Body of pancreas (tissue), 4 donors: ENCODE data around the gene REST. TPM values are rescaled to one million over a fixed set of nuclear protein-coding genes. Genes with fewer than 3 reads are reported as not detected.

Experiments
- ATAC-seq: fragments of 150-250 bp; one replicate; pipeline ENCODE4 v1.9.1; 2016
- DNase-seq, 4 donors: peaks; one replicate each; pipeline ENCODE4 v3.0.0-alpha.2; 2019
- H3K27ac ChIP-seq, 4 donors: fragments of 200-600 bp; sonication (generic); 1 replicate in 3 of 4; 2 replicates in 1 of 4; pipeline versions ENCODE4 v1.5.1 to v1.6.1; 2016 to 2019; ENCODE audit warnings: mild to moderate bottlenecking in 1 of 4, mixed read lengths in 1 of 4, moderate library complexity in 1 of 4
- H3K27me3 ChIP-seq, 2 donors: fragments of 200-600 bp; sonication (generic); one replicate each; pipeline ENCODE4 v1.6.0; 2016; ENCODE audit warnings: mild to moderate bottlenecking in 1 of 2
- H3K36me3 ChIP-seq, 2 donors: fragments of 200-600 bp; sonication (generic); replicated peaks in 1 of 2; 2 replicates each; pipeline ENCODE4 v1.5.1; 2016; ENCODE audit warnings: low read depth in 2 of 2; ENCODE audit not compliant: insufficient read depth in 1 of 2
- H3K4me1 ChIP-seq: fragments of 200-600 bp; sonication (generic); one replicate; pipeline ENCODE4 v1.6.0; 2016
- H3K4me3 ChIP-seq, 2 donors: fragments of 200-600 bp; sonication (generic); 1 replicate in 1 of 2; 2 replicates in 1 of 2; pipeline ENCODE4 v1.5.1; 2016 to 2019
- H3K9me3 ChIP-seq, 3 donors: fragments of 200-600 bp; sonication (generic); 1 replicate in 2 of 3; 2 replicates in 1 of 3; pipeline ENCODE4 v1.5.1; 2016
- POLR2A ChIP-seq, 3 donors: fragments of 450-650 bp; IDR thresholded peaks; one replicate each; pipeline ENCODE4 v1.6.1; 2016; ENCODE audit warnings: antibody characterized with exemption in 3 of 3, mild to moderate bottlenecking in 2 of 3
- WGBS, 2 donors: methylation state at CpG; one replicate each; pipeline ENCODE4 v1.1.5; 2017; 5-methylcytosine and 5-hydroxymethylcytosine counted together
- intact Hi-C: fragments of 100-400 bp; cut with DNase I; formaldehyde crosslinking; loops from one replicate; pipeline ENCODE4 v1.15.1; 2023
- total RNA-seq, 2 donors: library from RNA; depleted of rRNA; stranded (reverse); fragments of >200 nt; gene quantifications; one replicate each; pipeline ENCODE4 v1.1.0, GENCODE V29; 2016
- TF ChIP-seq, protein P1 (sequence below), 7 experiments: fragments of 450-650 bp in 4 of 7; fragments of 200-600 bp in 3 of 7; sonication (generic) in 3 of 7; IDR thresholded peaks; one replicate each; pipeline ENCODE4 v1.5.1; 2016 to 2019; ENCODE audit warnings: antibody characterized with exemption in 7 of 7

The REST gene
- total RNA-seq, 2 donors from 2014 or later, result 17.1 to 19.8 TPM

DNA sequence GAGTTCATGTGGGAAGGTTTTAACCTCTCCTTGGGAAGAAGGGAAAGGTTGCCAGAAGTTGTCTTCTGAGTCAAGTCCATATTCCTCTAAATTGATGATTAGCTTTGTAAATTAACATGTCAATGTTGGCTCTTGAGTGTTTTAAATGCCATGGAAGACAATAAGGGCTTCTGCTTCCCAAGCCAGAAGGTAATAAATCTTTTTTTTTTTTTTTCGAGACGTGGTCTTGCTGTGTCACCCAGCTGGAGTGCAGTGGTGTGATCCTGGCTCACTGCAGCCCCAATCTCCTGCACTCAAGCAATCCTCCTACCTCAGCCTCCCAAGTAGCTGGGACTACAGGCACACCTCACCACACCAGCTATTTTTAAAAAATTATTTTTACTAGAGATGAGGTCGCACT, 5.0 kb upstream of the REST start:
- intact Hi-C loops, result no loop called here
- H3K36me3 ChIP-seq, result no peaks in the 10 kb centered on the region
- 72 to 91% methylated on average over 3 of the region's 3 CpGs for WGBS, 2 donors
- peaks cover 6% of the 10 kb centered on the region for H3K4me1 ChIP-seq
- no peak overlapping the region for H3K27ac ChIP-seq
- no peaks in the 10 kb centered on the region for H3K27me3 ChIP-seq
- H3K4me3 ChIP-seq, result no peak overlapping the region
- TF ChIP-seq, protein P1, sequence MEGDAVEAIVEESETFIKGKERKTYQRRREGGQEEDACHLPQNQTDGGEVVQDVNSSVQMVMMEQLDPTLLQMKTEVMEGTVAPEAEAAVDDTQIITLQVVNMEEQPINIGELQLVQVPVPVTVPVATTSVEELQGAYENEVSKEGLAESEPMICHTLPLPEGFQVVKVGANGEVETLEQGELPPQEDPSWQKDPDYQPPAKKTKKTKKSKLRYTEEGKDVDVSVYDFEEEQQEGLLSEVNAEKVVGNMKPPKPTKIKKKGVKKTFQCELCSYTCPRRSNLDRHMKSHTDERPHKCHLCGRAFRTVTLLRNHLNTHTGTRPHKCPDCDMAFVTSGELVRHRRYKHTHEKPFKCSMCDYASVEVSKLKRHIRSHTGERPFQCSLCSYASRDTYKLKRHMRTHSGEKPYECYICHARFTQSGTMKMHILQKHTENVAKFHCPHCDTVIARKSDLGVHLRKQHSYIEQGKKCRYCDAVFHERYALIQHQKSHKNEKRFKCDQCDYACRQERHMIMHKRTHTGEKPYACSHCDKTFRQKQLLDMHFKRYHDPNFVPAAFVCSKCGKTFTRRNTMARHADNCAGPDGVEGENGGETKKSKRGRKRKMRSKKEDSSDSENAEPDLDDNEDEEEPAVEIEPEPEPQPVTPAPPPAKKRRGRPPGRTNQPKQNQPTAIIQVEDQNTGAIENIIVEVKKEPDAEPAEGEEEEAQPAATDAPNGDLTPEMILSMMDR (IDR thresholded peaks at IDR 0.05), result no peak
- TF ChIP-seq POLR2A (IDR thresholded peaks at IDR 0.05), result no peak
- no peaks in the 10 kb centered on the region for H3K9me3 ChIP-seq
- no peak for ATAC-seq
- no peak for DNase-seq

DNA sequence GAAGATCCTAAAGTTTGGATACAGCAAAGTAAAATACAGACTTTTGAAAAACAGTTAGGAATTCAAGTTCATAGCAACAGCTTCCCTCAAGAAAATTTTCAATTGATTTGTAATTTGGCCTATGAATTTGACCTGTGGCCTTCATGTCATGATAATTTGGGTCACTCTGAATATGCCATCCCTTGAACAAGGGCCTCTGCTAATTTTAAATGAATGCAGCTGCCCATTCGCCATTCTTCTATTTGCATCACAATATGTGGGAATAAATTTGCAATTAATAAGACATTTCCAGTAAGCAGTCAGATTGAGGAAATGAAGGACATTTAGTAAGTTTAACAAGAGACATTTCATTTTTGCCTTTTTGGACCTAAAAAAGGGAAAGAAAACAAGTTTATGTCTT, 1.9 kb upstream of the REST start:
- Histone ChIP-seq H3K4me1 (peaks cover 18% of the 10 kb centered on the region), H3K27ac (no peak overlapping the region), H3K36me3 (no peaks in the 10 kb centered on the region), H3K4me3 (no peak overlapping the region), H3K27me3 (no peaks in the 10 kb centered on the region), H3K9me3 (no peaks in the 10 kb centered on the region)
- ATAC-seq (no peak), DNase-seq (no peak)
- 83 to 86% methylated on average over 1 of the region's 1 CpG for WGBS, 2 donors
- TF ChIP-seq POLR2A (IDR thresholded peaks at IDR 0.05), result no peak
- TF ChIP-seq, protein P1 (IDR thresholded peaks at IDR 0.05), result no peak
- intact Hi-C loops, result no loop called here

DNA sequence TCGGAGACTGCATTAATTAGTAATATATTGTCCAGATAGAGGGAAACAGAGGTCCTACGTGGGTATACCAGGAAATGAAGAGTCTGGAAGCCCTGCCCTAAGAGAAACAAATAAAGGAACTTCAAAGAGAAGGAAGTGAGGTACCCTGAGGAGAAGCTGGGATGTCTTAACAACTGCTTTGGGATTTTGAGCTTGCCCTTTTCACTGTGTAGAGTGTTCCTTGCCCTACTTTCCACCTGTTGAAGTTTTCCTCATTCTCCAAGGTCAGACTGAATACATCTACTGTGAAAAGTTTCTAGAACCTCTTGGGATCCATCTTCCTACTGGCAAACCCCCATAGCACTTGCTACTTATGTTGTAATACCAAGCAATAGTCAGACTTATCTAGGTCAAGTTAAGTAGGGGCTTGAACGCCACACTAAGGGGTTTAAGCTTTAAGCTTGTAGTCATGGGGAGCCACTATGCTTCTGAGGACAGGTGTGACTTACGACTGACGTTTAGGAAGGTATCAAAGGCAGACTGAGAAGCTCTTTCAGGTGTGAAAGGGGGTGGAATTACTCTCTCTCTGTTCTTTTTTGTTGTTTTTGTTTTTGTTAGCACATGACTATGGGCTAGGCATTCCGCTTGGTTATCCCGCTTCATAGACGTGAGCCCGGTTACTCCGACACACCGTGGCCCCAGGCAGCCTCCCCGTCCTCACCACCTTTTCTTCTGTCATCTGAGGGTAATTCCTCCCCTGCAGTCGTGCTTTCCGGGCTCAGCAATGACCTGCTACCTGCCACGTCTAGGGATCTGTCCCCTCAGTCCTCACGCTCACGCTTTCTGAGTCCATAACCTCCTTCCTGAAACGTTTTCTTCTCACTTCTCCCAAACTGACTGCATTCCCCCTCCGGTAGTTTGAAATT, 959 bp upstream of the REST start:
- H3K4me1 ChIP-seq, result peaks cover 27% of the 10 kb centered on the region
- no peak overlapping the region for H3K4me3 ChIP-seq
- H3K9me3 ChIP-seq, result no peaks in the 10 kb centered on the region
- peak overlapping the region in 2 of 4 donors; percentile 23 to 97 for H3K27ac ChIP-seq
- ATAC-seq (no peak), DNase-seq (peak in 3 of 4 donors; percentile 5 to 23 (median 12))
- no peaks in the 10 kb centered on the region for H3K36me3 ChIP-seq
- no peaks in the 10 kb centered on the region for H3K27me3 ChIP-seq
- 12 to 15% methylated on average over 19 of the region's 19 CpGs for WGBS, 2 donors
- intact Hi-C loops, result no loop called here
- TF ChIP-seq, protein P1 (IDR thresholded peaks at IDR 0.05), result no peak
- no peak for TF ChIP-seq POLR2A (IDR thresholded peaks at IDR 0.05)

DNA sequence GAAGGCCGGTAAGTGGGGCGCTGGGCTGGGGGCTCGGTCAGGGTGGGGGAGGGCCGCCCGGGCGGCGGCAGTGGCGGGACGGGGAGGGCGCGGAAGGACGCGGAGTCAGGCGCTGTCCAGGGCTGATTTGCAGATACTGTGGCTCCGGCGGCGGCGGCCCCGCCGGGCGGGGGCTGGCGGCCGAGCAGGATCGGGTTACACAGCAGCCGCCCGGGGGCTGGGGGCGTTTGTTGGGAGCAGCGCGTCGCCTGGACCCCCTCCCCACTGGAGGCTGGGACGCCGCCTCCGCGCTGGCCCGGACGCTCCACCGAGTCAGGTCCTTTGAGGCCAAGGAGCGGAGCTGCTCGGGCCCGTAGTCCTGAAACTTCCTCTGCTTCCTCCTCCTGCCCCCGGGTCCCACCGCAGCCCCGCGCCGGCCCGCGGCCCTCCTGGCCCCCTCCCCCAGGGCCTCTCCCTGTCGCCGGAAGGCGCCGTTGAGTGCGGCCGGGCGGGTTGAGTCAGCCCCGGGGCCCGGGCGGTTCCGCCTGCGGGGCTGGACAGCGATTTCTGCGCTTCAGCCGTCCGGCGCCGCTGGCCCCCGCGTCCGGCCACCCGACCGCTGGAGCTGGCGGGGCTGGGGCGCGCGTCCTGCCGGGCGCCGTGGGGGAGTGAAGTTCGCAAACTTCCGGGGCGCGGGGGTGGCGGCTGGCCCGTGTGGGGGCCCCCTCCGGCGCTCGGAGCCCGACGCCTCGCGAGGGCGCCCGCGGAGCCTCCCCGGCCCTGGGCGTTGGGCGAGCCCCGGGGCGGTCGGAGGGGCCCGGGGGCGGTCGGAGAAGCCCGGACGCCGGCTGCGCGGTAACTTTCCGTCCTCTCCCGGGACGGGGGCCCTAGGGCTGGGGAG, 746 bp downstream of the REST start:
- peak; percentile 64 to 76 (median 68) for DNase-seq
- Histone ChIP-seq H3K9me3 (no peaks in the 10 kb centered on the region), H3K4me3 (peak overlapping the region; percentile 55 to 96), H3K27me3 (no peaks in the 10 kb centered on the region), H3K4me1 (peaks cover 45% of the 10 kb centered on the region), H3K27ac (peak overlapping the region; percentile 89 to 97 (median 94)), H3K36me3 (no peaks in the 10 kb centered on the region)
- ATAC-seq, result peak; percentile 71
- intact Hi-C loops, result no loop called here
- 1% methylated on average over 77 of the region's 110 CpGs; no CpG with 5 or more reads in 1 of the 2 donors for WGBS, 2 donors
- TF ChIP-seq POLR2A (IDR thresholded peaks at IDR 0.05), result peak in 1 of 3 donors; percentile 35
- TF ChIP-seq, protein P1 (IDR thresholded peaks at IDR 0.05), result no peak
